CD4-positive, alpha-beta T cell treated with Interleukin-15 for 4 hours (primary cell): ENCODE results near the gene SMG6.
"Not testable (repeated sequence)": the region's sequence is repeated elsewhere in the genome, so short reads cannot be mapped to it uniquely, and the experiment has no call there.

Experiments used
- DNase-seq: peaks from one replicate; pipeline ENCODE4 v3.0.0-alpha.2; 2020; ENCODE audit warnings: low spot score

Gene SMG6

GRCh38 chr17:2263183-2264066, 40.2 kb downstream of the SMG6 start:
- no peak for DNase-seq

GRCh38 chr17:2262135-2262587, 41.4 kb downstream of the SMG6 start:
- no peak for DNase-seq

GRCh38 chr17:2259769-2260536, 43.6 kb downstream of the SMG6 start:
- peak; percentile 53 for DNase-seq

GRCh38 chr17:2258830-2259229, 44.8 kb downstream of the SMG6 start:
- not testable (repeated sequence) for DNase-seq

- no peak for DNase-seq
Measured at GRCh38 chr17:2253768-2254406, 49.7 kb downstream of the SMG6 start.

- DNase-seq = no peak
Measured at GRCh38 chr17:2253362-2253761, 50.2 kb downstream of the SMG6 start.

- DNase-seq = no peak
Measured at GRCh38 chr17:2251098-2251497, 52.5 kb downstream of the SMG6 start.

- DNase-seq = no peak
Measured at GRCh38 chr17:2250140-2251095, 53.2 kb downstream of the SMG6 start.

- DNase-seq = no peak
Measured at GRCh38 chr17:2247005-2247404, 56.6 kb downstream of the SMG6 start.

- peak; percentile 83 for DNase-seq
Measured at GRCh38 chr17:2244545-2245525, 58.8 kb downstream of the SMG6 start.

- no peak for DNase-seq
Measured at GRCh38 chr17:2243953-2244352, 59.6 kb downstream of the SMG6 start.

GRCh38 chr17:2241823-2242222, 61.8 kb downstream of the SMG6 start:
- DNase-seq = no peak

- DNase-seq = no peak
Measured at GRCh38 chr17:2240541-2240940, 63.0 kb downstream of the SMG6 start.

- peak; percentile 49 for DNase-seq
Measured at GRCh38 chr17:2239882-2240430, 63.6 kb downstream of the SMG6 start.

- DNase-seq = no peak
Measured at GRCh38 chr17:2239170-2239551, 64.4 kb downstream of the SMG6 start.

- no peak for DNase-seq
Measured at GRCh38 chr17:2238432-2239169, 65.0 kb downstream of the SMG6 start.

- DNase-seq = no peak
Measured at GRCh38 chr17:2237950-2238349, 65.6 kb downstream of the SMG6 start.

- no peak for DNase-seq
Measured at GRCh38 chr17:2237521-2237921, 66.1 kb downstream of the SMG6 start.

- no peak for DNase-seq
Measured at GRCh38 chr17:2235792-2236366, 67.7 kb downstream of the SMG6 start.
